ENCODE measurements around the gene WWC2.
A peak's percentile ranks its signal among the peaks of the same experiment; 100 is the strongest.

The WWC2 gene

GRCh38 chr4:183098723-183099536, at the start of gene WWC2:
WWC2 (plus strand) TSS chr4:183099257; CDS start chr4:183099492, 235 bp downstream.
- DNase-seq (ENCODE audit: low read depth): peak; percentile 54

- no peak for DNase-seq (ENCODE audit: low read depth)
Measured at GRCh38 chr4:183053681-183054080, 45.4 kb upstream of the WWC2 start.

DNA sequence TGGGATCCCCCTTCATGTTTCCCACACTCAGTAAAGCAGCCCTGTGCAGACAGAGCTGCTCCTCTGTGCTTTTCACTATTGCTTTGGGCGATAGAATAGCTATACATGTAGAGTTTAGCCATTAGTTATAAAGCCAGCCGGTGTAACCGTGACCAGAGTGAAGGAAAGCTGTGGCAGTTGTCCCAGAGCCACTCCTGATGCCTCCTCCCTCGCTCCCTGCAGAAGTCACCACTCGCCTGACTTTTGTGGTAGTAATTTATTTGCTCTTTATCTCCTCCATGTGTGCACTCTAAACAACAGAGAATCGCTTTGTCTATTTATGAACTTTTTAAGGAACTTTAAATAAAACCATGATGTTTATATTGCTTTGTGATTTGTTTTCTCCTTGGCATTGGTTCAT, 41.8 kb upstream of the WWC2 start:
- no peak for DNase-seq (ENCODE audit: low read depth)

- no peak for DNase-seq (ENCODE audit: low read depth)
Measured at GRCh38 chr4:183059797-183060196, 39.3 kb upstream of the WWC2 start.

- DNase-seq (ENCODE audit: low read depth): no peak
Measured at GRCh38 chr4:183068502-183068901, 30.6 kb upstream of the WWC2 start.

- no peak for DNase-seq (ENCODE audit: low read depth)
Measured at GRCh38 chr4:183071222-183071621, 27.8 kb upstream of the WWC2 start.

- DNase-seq (ENCODE audit: low read depth): no peak
Measured at GRCh38 chr4:183072176-183072575, 26.9 kb upstream of the WWC2 start.

DNA sequence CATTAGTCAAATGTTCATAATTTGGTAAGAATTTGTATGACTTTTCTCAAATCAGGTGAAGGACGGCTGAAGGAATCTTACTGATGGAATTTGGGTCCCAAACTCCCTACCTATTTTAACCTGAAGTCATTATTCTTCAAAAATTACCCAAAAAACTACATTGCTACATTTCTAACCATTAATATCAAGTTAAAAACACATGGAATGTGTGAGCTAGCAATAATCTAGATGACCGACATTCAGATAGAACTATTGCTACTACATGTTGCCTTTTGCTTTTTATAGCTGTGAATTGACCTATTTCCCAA, 25.3 kb upstream of the WWC2 start:
- DNase-seq (ENCODE audit: low read depth): no peak

- no peak for DNase-seq (ENCODE audit: low read depth)
Measured at GRCh38 chr4:183074288-183074990, 24.6 kb upstream of the WWC2 start.

GRCh38 chr4:183078634-183079033, 20.4 kb upstream of the WWC2 start:
- DNase-seq (ENCODE audit: low read depth): no peak

GRCh38 chr4:183080372-183081115, 18.5 kb upstream of the WWC2 start:
- DNase-seq (ENCODE audit: low read depth): no peak

- DNase-seq (ENCODE audit: low read depth): no peak
Measured at GRCh38 chr4:183081116-183081469, 18.0 kb upstream of the WWC2 start.

DNA sequence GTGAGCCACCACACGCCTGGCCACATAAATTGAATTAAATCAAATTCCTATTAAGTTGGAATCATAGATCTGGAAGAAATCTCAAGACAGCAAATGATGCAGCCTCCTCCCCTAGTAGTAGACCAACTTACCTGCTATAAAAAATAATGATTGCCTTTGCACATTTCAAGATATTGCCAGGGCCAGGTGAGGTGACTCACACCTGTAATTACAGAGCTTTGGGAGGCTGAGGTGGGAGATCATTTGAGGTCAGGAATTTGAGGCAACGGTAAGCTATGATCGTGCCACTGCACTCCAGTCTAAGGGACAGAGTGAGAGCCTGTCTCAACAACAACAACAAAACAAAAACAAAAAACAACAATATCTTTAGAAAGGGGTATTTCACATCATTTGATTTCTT, 17.0 kb upstream of the WWC2 start:
- no peak for DNase-seq (ENCODE audit: low read depth)

GRCh38 chr4:183094393-183095198, 4.5 kb upstream of the WWC2 start:
- no peak for DNase-seq (ENCODE audit: low read depth)

- DNase-seq (ENCODE audit: low read depth): no peak
Measured at GRCh38 chr4:183095199-183095512, 3.9 kb upstream of the WWC2 start.

- no peak for DNase-seq (ENCODE audit: low read depth)
Measured at GRCh38 chr4:183096276-183096965, 2.6 kb upstream of the WWC2 start.

- DNase-seq (ENCODE audit: low read depth): peak; percentile 1
Measured at GRCh38 chr4:183097231-183098018, 1.6 kb upstream of the WWC2 start.

GRCh38 chr4:183098019-183098722, 886 bp upstream of the WWC2 start:
- peak; percentile 5 for DNase-seq (ENCODE audit: low read depth)

DNA sequence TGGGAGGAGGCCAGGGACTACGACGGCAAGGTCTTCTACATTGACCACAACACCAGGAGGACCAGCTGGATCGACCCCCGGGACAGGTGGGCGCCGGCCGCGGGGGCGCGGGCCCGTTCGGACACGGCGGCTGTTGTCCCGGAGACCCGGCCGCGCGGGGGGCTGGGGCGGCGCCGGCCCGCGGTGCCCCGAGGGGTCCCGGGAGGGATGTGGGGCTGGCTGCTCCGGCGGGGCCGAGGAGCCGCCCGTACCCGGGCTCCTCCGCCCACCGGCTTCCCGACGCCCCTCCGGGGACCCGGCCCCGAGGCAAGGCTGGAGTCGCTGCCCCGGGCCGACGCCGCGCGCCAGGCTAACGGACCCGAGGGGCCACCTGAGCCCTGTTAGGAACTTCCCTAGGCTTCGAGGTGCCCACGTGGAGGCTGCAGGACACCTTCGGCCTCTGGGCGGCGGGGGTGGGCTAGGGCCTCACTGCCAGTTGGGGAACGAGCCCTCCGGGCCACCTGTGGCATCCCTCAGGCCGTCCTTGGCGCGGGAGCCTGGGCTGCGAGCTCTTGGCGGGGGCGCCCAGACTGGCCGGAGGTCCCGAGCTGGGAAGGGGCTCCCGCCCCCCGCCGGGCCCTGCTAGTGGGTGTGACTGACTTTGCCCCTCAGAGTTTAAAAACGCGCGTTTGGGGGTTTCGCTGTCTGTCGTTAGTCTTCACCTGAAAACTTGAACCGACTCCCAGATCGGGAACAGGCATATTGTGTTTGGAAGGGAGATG, 660 bp downstream of the WWC2 start:
- DNase-seq (ENCODE audit: low read depth): peak; percentile 7

DNA sequence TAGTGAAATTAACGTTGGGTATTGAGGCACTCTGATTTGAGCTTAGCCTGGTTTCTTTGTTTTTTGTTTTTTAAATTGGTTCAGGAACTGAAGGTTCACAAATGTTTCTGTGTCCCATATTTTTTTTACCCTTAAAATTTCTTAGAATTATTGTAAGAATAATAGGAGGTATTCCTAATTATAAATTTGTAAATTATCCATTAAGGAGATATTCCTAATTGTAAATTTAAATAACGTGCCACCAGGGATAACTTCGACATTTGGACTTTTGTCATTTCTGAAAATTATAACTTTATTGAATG, 1.2 kb downstream of the WWC2 start:
- no peak for DNase-seq (ENCODE audit: low read depth)

All from activated T-cell treated with anti-CD3 and anti-CD28 coated beads for 48 hours (primary cell).